GM19023 (cell line): ENCODE data around the gene PSMD12.
A peak's percentile ranks its signal among the peaks of the same experiment; 100 is the strongest.
"Not testable (repeated sequence)": the region's sequence is repeated elsewhere in the genome, so short reads cannot be mapped to it uniquely, and the experiment has no call there.

ENCODE experiments used
- ATAC-seq: cut with Tn5 transposase; IDR thresholded peaks from one replicate; pipeline ENCODE4 v1.9.1; 2021; ENCODE audit warnings: mild to moderate bottlenecking, moderate library complexity; ENCODE audit not compliant: unreplicated experiment

The PSMD12 gene

GRCh38 chr17:67366193-67367157 lies at the start of gene PSMD12:
PSMD12 (minus strand) TSS chr17:67366577; CDS start chr17:67366519, 58 bp downstream.
- ATAC-seq, result peak; percentile 88

GRCh38 chr17:67415291-67415690 lies 48.9 kb upstream of the PSMD12 start:
- no peak for ATAC-seq

- no peak for ATAC-seq
Observed at GRCh38 chr17:67414559-67414958, 48.2 kb upstream of the PSMD12 start.

GRCh38 chr17:67414130-67414529 lies 47.8 kb upstream of the PSMD12 start:
- ATAC-seq, result no peak

GRCh38 chr17:67413388-67413787 lies 47.0 kb upstream of the PSMD12 start:
- no peak for ATAC-seq

GRCh38 chr17:67412941-67413340 lies 46.6 kb upstream of the PSMD12 start:
- ATAC-seq, result no peak

- no peak for ATAC-seq
Observed at GRCh38 chr17:67412032-67412431, 45.7 kb upstream of the PSMD12 start.

- no peak for ATAC-seq
Observed at GRCh38 chr17:67411397-67411796, 45.0 kb upstream of the PSMD12 start.

- not testable (repeated sequence) for ATAC-seq
Observed at GRCh38 chr17:67408455-67408830, 42.1 kb upstream of the PSMD12 start.

- ATAC-seq, result no peak
Observed at GRCh38 chr17:67403483-67403882, 37.1 kb upstream of the PSMD12 start.

- ATAC-seq, result no peak
Observed at GRCh38 chr17:67403065-67403464, 36.7 kb upstream of the PSMD12 start.

GRCh38 chr17:67401598-67402504 lies 35.5 kb upstream of the PSMD12 start:
- no peak for ATAC-seq

- ATAC-seq, result no peak
Observed at GRCh38 chr17:67401106-67401505, 34.7 kb upstream of the PSMD12 start.

GRCh38 chr17:67400193-67400592 lies 33.8 kb upstream of the PSMD12 start:
- no peak for ATAC-seq

- ATAC-seq, result no peak
Observed at GRCh38 chr17:67399676-67400075, 33.3 kb upstream of the PSMD12 start.

GRCh38 chr17:67393809-67394397 lies 27.5 kb upstream of the PSMD12 start:
- ATAC-seq, result no peak

- no peak for ATAC-seq
Observed at GRCh38 chr17:67392111-67392510, 25.7 kb upstream of the PSMD12 start.

- ATAC-seq, result peak; percentile 92
Observed at GRCh38 chr17:67390646-67391361, 24.4 kb upstream of the PSMD12 start.

- no peak for ATAC-seq
Observed at GRCh38 chr17:67390006-67390645, 23.7 kb upstream of the PSMD12 start.

- ATAC-seq, result no peak
Observed at GRCh38 chr17:67388986-67389385, 22.6 kb upstream of the PSMD12 start.
